Stomach (tissue), 9 donors: Measurements from ENCODE around the gene C19orf67. TPM values are rescaled to one million over a fixed set of nuclear protein-coding genes. Genes with fewer than 3 reads are reported as not detected.

ENCODE experiments used
- DNase-seq, 2 donors: peaks; one replicate each; pipeline versions ENCODE4 v3.0.0 to v3.0.0-alpha.2; 2013 to 2019
- H3K27ac ChIP-seq, 5 donors: fragments of 200-600 bp in 4 of 5; sonication (generic) in 4 of 5; one replicate each; pipeline ENCODE4 v1.5.1; 2013 to 2019; ENCODE audit warnings: mild to moderate bottlenecking in 1 of 5, moderate library complexity in 1 of 5
- H3K27me3 ChIP-seq, 3 donors: fragments of 200-600 bp; sonication (generic); one replicate each; pipeline ENCODE4 v1.5.1; 2017 to 2019; ENCODE audit warnings: mixed run types in 1 of 3
- H3K36me3 ChIP-seq, 4 donors: fragments of 200-600 bp; sonication (generic); 1 replicate in 3 of 4; 2 replicates in 1 of 4; pipeline ENCODE4 v1.5.1; 2016 to 2019
- H3K4me1 ChIP-seq, 4 donors: fragments of 200-600 bp; sonication (generic); one replicate each; pipeline ENCODE4 v1.5.1; 2016 to 2019
- H3K4me3 ChIP-seq, 4 donors: fragments of 200-600 bp; sonication (generic) in 3 of 4; one replicate each; pipeline ENCODE4 v1.5.1; 2016 to 2019; ENCODE audit warnings: mild to moderate bottlenecking in 1 of 4
- H3K9me3 ChIP-seq, 4 donors: fragments of 200-600 bp; sonication (generic); one replicate each; pipeline ENCODE4 v1.5.1; 2016 to 2019
- CTCF ChIP-seq, 7 experiments: fragments of 450-650 bp in 4 of 7; fragments of 200-600 bp in 3 of 7; sonication (generic) in 3 of 7; IDR thresholded peaks; one replicate each; pipeline ENCODE4 v1.5.1; 2016 to 2019; ENCODE audit warnings: antibody characterized with exemption in 7 of 7, control low read depth in 2 of 7, mild to moderate bottlenecking in 1 of 7
- EP300 ChIP-seq: sonication (generic); formaldehyde crosslinking; IDR thresholded peaks from one replicate; pipeline ENCODE4 v1.6.1; 2017; ENCODE audit warnings: antibody characterized with exemption
- POLR2A ChIP-seq, 4 donors: fragments of 450-650 bp; IDR thresholded peaks; one replicate each; pipeline ENCODE4 v1.6.1; 2016; ENCODE audit warnings: antibody characterized with exemption in 4 of 4, control low read depth in 2 of 4, mild to moderate bottlenecking in 1 of 4, moderate library complexity in 1 of 4
- POLR2AphosphoS5 ChIP-seq, 3 donors: sonication (generic); formaldehyde crosslinking; IDR thresholded peaks; one replicate each; pipeline ENCODE4 v1.6.1; 2016; ENCODE audit warnings: antibody characterized with exemption in 3 of 3
- whole genome bisulfite sequencing, 5 donors: extraction: QIAGEN DNeasy Blood & Tissue Kit in 3 of 5; methylation state at CpG; one replicate each; pipeline versions ENCODE4 v1.1.5 to v1.1.7; 2013 to 2018; 5-methylcytosine and 5-hydroxymethylcytosine counted together
- intact Hi-C: fragments of 100-400 bp; cut with DNase I; formaldehyde crosslinking; loops from one replicate; pipeline ENCODE4 v1.15.1; 2023; ENCODE audit warnings: low total_unique reads
- polyA plus RNA-seq, 3 donors: library from polyadenylated mRNA; stranded (reverse); fragments of 200-250 nt; gene quantifications; one replicate each; pipeline ENCODE4 v1.2.3, GENCODE V29; 2013
- total RNA-seq, 5 donors: library from RNA; depleted of rRNA; stranded (reverse); fragments of >200 nt; gene quantifications; one replicate each; pipeline versions ENCODE4 v1.1.0 to v1.2.3, GENCODE V29; 2014 to 2016
- donor health status: healthy with polysubstance abuse.
- donor health status: Bipolar disorder and iron deficiency.
- donor health status: healthy.

C19orf67 gene
- total and polyA plus RNA-seq, 8 donors = 0.50 TPM; not detected in 7

GRCh38 chr19:14101003-14101545, 15.5 kb upstream of the C19orf67 start:
- peaks cover 47 to 99% (median 98%) of the 10 kb centered on the region in 4 donors for H3K36me3 ChIP-seq
- H3K4me1 ChIP-seq = no peaks in the 10 kb centered on the region
- H3K9me3 ChIP-seq = no peaks in the 10 kb centered on the region
- no peak overlapping the region for H3K4me3 ChIP-seq
- no peaks in the 10 kb centered on the region for H3K27me3 ChIP-seq
- WGBS, 5 donors = 95 to 97% (median 96%) methylated on average over 6 of the region's 6 CpGs
- TF ChIP-seq POLR2AphosphoS5 (IDR thresholded peaks at IDR 0.05) (no peak), CTCF (IDR thresholded peaks at IDR 0.05) (no peak), POLR2A (IDR thresholded peaks at IDR 0.05) (no peak), EP300 (no peak)
- intact Hi-C loops = no loop called here
- no peak overlapping the region for H3K27ac ChIP-seq
- no peak for DNase-seq

- intact Hi-C loops = no loop called here
- Histone ChIP-seq H3K4me3 (no peak overlapping the region), H3K27me3 (no peaks in the 10 kb centered on the region), H3K27ac (no peak overlapping the region), H3K36me3 (peaks cover 33 to 70% (median 65%) of the 10 kb centered on the region in 4 donors), H3K9me3 (peaks cover 0 to 10% (median 9%) of the 10 kb centered on the region in 4 donors), H3K4me1 (no peaks in the 10 kb centered on the region)
- WGBS, 5 donors = 78 to 85% (median 83%) methylated on average over 21 of the region's 21 CpGs
- TF ChIP-seq EP300 = no peak
- TF ChIP-seq POLR2AphosphoS5 (IDR thresholded peaks at IDR 0.05) = no peak
- TF ChIP-seq CTCF (IDR thresholded peaks at IDR 0.05) = no peak
- TF ChIP-seq POLR2A (IDR thresholded peaks at IDR 0.05) = no peak
- no peak for DNase-seq
Observed at GRCh38 chr19:14097532-14098151, 12.1 kb upstream of the C19orf67 start.

- Histone ChIP-seq H3K36me3 (peaks cover 26 to 58% (median 53%) of the 10 kb centered on the region in 4 donors), H3K27me3 (no peaks in the 10 kb centered on the region), H3K9me3 (peaks cover 0 to 10% (median 9%) of the 10 kb centered on the region in 4 donors), H3K4me1 (peaks cover 6 to 9% (median 9%) of the 10 kb centered on the region in 4 donors), H3K4me3 (no peak overlapping the region), H3K27ac (no peak overlapping the region)
- TF ChIP-seq CTCF (IDR thresholded peaks at IDR 0.05) = no peak
- no peak for TF ChIP-seq EP300
- no peak for TF ChIP-seq POLR2A (IDR thresholded peaks at IDR 0.05)
- no peak for TF ChIP-seq POLR2AphosphoS5 (IDR thresholded peaks at IDR 0.05)
- DNase-seq = no peak
- WGBS, 5 donors = 91 to 96% (median 94%) methylated on average over 10 to 11 of the region's 11 CpGs
- intact Hi-C loops = no loop called here
Observed at GRCh38 chr19:14096272-14096992, 10.8 kb upstream of the C19orf67 start.

GRCh38 chr19:14094854-14095253, 9.3 kb upstream of the C19orf67 start:
- H3K27ac ChIP-seq = no peak overlapping the region
- H3K9me3 ChIP-seq = peaks cover 0 to 10% (median 9%) of the 10 kb centered on the region in 4 donors
- 71 to 85% (median 81%) methylated on average over 7 of the region's 7 CpGs for WGBS, 5 donors
- no peaks in the 10 kb centered on the region for H3K27me3 ChIP-seq
- intact Hi-C loops = no loop called here
- peaks cover 6 to 13% (median 11%) of the 10 kb centered on the region in 4 donors for H3K4me1 ChIP-seq
- no peak for TF ChIP-seq POLR2AphosphoS5 (IDR thresholded peaks at IDR 0.05)
- no peak for TF ChIP-seq EP300
- TF ChIP-seq POLR2A (IDR thresholded peaks at IDR 0.05) = no peak
- no peak for TF ChIP-seq CTCF (IDR thresholded peaks at IDR 0.05)
- H3K36me3 ChIP-seq = peaks cover 15 to 42% (median 37%) of the 10 kb centered on the region in 4 donors
- H3K4me3 ChIP-seq = no peak overlapping the region
- DNase-seq = no peak
